Measurements from ENCODE around the gene SLC25A1. TPM values are rescaled to one million over a fixed set of nuclear protein-coding genes. Genes with fewer than 3 reads are reported as not detected.

The SLC25A1 gene
- total RNA-seq, 1 experiment from 2014 or later, result 201 TPM

- no peak for ATAC-seq
- TF ChIP-seq JAZF1 (CRISPR knock-in tag; IDR thresholded peaks at IDR 0.05) (no peak), ZNF671 (CRISPR knock-in tag; IDR thresholded peaks at IDR 0.05) (no peak), ZNF219 (CRISPR knock-in tag; IDR thresholded peaks at IDR 0.05; ENCODE audit: borderline replicate concordance) (no peak), CBFB (CRISPR knock-in tag; IDR thresholded peaks at IDR 0.05; ENCODE audit: low read depth) (no peak), ZNF121 (CRISPR knock-in tag; IDR thresholded peaks at IDR 0.05) (no peak), FOXJ3 (CRISPR knock-in tag; IDR thresholded peaks at IDR 0.05; ENCODE audit: borderline replicate concordance) (no peak), GABPB1 (CRISPR knock-in tag; IDR thresholded peaks at IDR 0.05) (no peak), IRF2 (CRISPR knock-in tag; IDR thresholded peaks at IDR 0.05; ENCODE audit: borderline replicate concordance, low read depth) (no peak), ZBTB21 (CRISPR knock-in tag; IDR thresholded peaks at IDR 0.05; ENCODE audit: borderline replicate concordance) (no peak), USF2 (CRISPR knock-in tag; IDR thresholded peaks at IDR 0.05) (no peak), ZNF532 (CRISPR knock-in tag; IDR thresholded peaks at IDR 0.05; ENCODE audit: borderline replicate concordance) (no peak), ZNF138 (CRISPR knock-in tag; conservative IDR thresholded peaks at IDR 0.05) (no peak), FOXP1 (CRISPR knock-in tag; IDR thresholded peaks at IDR 0.05; ENCODE audit: borderline replicate concordance) (no peak), ZNF416 (CRISPR knock-in tag; IDR thresholded peaks at IDR 0.05) (no peak)
- TF ChIP-seq, protein P1, sequence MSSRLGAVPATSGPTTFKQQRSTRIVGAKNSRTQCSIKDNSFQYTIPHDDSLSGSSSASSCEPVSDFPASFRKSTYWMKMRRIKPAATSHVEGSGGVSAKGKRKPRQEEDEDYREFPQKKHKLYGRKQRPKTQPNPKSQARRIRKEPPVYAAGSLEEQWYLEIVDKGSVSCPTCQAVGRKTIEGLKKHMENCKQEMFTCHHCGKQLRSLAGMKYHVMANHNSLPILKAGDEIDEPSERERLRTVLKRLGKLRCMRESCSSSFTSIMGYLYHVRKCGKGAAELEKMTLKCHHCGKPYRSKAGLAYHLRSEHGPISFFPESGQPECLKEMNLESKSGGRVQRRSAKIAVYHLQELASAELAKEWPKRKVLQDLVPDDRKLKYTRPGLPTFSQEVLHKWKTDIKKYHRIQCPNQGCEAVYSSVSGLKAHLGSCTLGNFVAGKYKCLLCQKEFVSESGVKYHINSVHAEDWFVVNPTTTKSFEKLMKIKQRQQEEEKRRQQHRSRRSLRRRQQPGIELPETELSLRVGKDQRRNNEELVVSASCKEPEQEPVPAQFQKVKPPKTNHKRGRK (CRISPR knock-in tag; IDR thresholded peaks at IDR 0.05; ENCODE audit: borderline replicate concordance), result no peak
- TF ChIP-seq, protein P2, sequence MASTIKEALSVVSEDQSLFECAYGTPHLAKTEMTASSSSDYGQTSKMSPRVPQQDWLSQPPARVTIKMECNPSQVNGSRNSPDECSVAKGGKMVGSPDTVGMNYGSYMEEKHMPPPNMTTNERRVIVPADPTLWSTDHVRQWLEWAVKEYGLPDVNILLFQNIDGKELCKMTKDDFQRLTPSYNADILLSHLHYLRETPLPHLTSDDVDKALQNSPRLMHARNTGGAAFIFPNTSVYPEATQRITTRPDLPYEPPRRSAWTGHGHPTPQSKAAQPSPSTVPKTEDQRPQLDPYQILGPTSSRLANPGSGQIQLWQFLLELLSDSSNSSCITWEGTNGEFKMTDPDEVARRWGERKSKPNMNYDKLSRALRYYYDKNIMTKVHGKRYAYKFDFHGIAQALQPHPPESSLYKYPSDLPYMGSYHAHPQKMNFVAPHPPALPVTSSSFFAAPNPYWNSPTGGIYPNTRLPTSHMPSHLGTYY (CRISPR knock-in tag; IDR thresholded peaks at IDR 0.05), result no peak
- TF ChIP-seq, protein P3, sequence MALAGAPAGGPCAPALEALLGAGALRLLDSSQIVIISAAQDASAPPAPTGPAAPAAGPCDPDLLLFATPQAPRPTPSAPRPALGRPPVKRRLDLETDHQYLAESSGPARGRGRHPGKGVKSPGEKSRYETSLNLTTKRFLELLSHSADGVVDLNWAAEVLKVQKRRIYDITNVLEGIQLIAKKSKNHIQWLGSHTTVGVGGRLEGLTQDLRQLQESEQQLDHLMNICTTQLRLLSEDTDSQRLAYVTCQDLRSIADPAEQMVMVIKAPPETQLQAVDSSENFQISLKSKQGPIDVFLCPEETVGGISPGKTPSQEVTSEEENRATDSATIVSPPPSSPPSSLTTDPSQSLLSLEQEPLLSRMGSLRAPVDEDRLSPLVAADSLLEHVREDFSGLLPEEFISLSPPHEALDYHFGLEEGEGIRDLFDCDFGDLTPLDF (CRISPR knock-in tag; IDR thresholded peaks at IDR 0.05), result no peak
- POLR2A ChIA-PET, result no interaction called here
- DNase-seq (ENCODE audit: low spot score), result no peak
- Mint-ChIP-seq H3K27me3 (ENCODE audit: low read depth) (no peaks in the 10 kb centered on the region), H3K36me3 (peaks cover 66% of the 10 kb centered on the region), H3K4me1 (no peaks in the 10 kb centered on the region), H3K4me3 (no peak overlapping the region), H3K9me3 (peaks cover 22% of the 10 kb centered on the region), H3K27ac (no peak overlapping the region)
- CTCF ChIA-PET, result interaction anchor here (0.6 kb wide), 1 partner anchor 306 kb away, joined by 4 read pairs; no protein-coding TSS in a partner anchor
Observed at GRCh38 chr22:19224557-19224956, 46.0 kb upstream of the SLC25A1 start.

DNA sequence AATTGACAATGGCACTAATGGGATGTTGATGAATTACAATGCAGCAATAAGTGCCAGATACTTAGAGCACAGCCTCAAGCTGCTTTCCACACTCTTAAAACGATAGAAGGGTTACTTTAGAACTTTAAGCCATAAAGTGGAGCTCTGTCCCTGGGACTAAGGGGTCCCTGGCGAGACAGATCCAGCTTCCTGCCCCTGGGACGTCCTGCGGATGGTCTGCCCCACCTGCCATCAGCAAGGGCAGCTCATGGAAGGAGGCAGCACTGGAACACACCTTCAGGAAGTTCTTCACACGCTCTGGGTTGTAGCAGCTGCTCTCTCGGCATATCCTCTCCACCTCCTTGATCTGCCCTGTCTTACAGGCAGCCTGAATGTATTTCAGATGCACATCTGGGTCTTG is 45.1 kb upstream of the SLC25A1 start:
- POLR2A ChIA-PET, result no interaction called here
- ATAC-seq (no peak), DNase-seq (ENCODE audit: low spot score) (no peak)
- peaks cover 1% of the 10 kb centered on the region for H3K4me1 Mint-ChIP-seq
- peaks cover 22% of the 10 kb centered on the region for H3K9me3 Mint-ChIP-seq
- H3K4me3 Mint-ChIP-seq, result no peak overlapping the region
- no peaks in the 10 kb centered on the region for H3K27me3 Mint-ChIP-seq (ENCODE audit: low read depth)
- CTCF ChIA-PET, result interaction anchor here (0.8 to 1.5 kb wide), 2 partner anchors 9 to 406 kb away, joined by 3 to 4 read pairs; no protein-coding TSS in a partner anchor
- no peak overlapping the region for H3K27ac Mint-ChIP-seq
- H3K36me3 Mint-ChIP-seq, result peaks cover 59% of the 10 kb centered on the region
- no peak for TF ChIP-seq ZNF317 (CRISPR knock-in tag; IDR thresholded peaks at IDR 0.05; ENCODE audit: borderline replicate concordance, low read depth)
- TF ChIP-seq AR (CRISPR knock-in tag; IDR thresholded peaks at IDR 0.05), result no peak
- TF ChIP-seq ZNF281 (CRISPR knock-in tag; IDR thresholded peaks at IDR 0.05), result no peak
- TF ChIP-seq SP1 (CRISPR knock-in tag; conservative IDR thresholded peaks at IDR 0.05), result no peak
